SK-N-SH (cell line): ENCODE data around the gene INTS6. TPM values are rescaled to one million over a fixed set of nuclear protein-coding genes. Genes with fewer than 3 reads are reported as not detected.

ENCODE experiments used
- CTCF ChIA-PET: fragments of 300-600, 350-600 bp; formaldehyde crosslinking; extraction: SDS; loops from one replicate; lab custom pipeline; 2021; lab: Yijun Ruan, JAX
- POLR2A ChIA-PET: fragments of 350-600 bp; sonication (Branson Sonifier 250); formaldehyde crosslinking; extraction: SDS; loops from one replicate; lab custom pipeline; 2020; ENCODE audit warnings: antibody characterized with exemption, inconsistent platforms; lab: Yijun Ruan, JAX
- DNase-seq: peaks from one replicate; pipeline ENCODE4 v3.0.0; 2012
- H2AFZ ChIP-seq: fragments of 200-600 bp; sonication (generic); 2 replicates; pipeline ENCODE4 v1.8.1; 2016; ENCODE audit warnings: antibody characterized with exemption, mild to moderate bottlenecking, low read depth
- H3F3A ChIP-seq: fragments of 200-600 bp; sonication (generic); replicated peaks from 2 replicates; pipeline ENCODE3; 2016; ENCODE audit warnings: antibody characterized with exemption, mild to moderate bottlenecking; ENCODE audit not compliant: insufficient read depth
- H3K27ac ChIP-seq, 2 experiments: fragments of 200-500 bp in 1 of 2; fragments of 200-600 bp in 1 of 2; sonication (Bioruptor generic) in 1 of 2; sonication (generic), shearing (Covaris generic) in 1 of 2; 2 replicates each; pipeline versions ENCODE4 v1.5.1 to v1.6.1; 2014 to 2016; ENCODE audit warnings: low read depth in 2 of 2, inconsistent platforms in 1 of 2, low read length in 1 of 2, mild to moderate bottlenecking in 1 of 2, mixed read lengths in 1 of 2
- H3K27me3 ChIP-seq: fragments of 200-600 bp; sonication (generic), shearing (Covaris generic); 2 replicates; pipeline ENCODE4 v1.6.1; 2016; ENCODE audit warnings: mixed run types; ENCODE audit not compliant: insufficient read depth
- H3K36me3 ChIP-seq, 2 experiments: fragments of 200-500 bp in 1 of 2; fragments of 200-600 bp in 1 of 2; sonication (Bioruptor generic) in 1 of 2; sonication (generic) in 1 of 2; replicated peaks in 1 of 2; 2 replicates each; pipeline versions ENCODE3 to v1.5.1; 2014 to 2016; ENCODE audit warnings: low read length in 1 of 2, mild to moderate bottlenecking in 1 of 2; ENCODE audit not compliant: insufficient read depth in 2 of 2, control insufficient read depth in 1 of 2
- H3K4me1 ChIP-seq, 2 experiments: fragments of 200-500 bp in 1 of 2; fragments of 200-600 bp in 1 of 2; sonication (Bioruptor generic) in 1 of 2; sonication (generic), shearing (Covaris generic) in 1 of 2; 2 replicates each; pipeline versions ENCODE4 v1.5.1 to v1.6.1; 2014 to 2016; ENCODE audit warnings: low read depth in 1 of 2, low read length in 1 of 2, mixed run types in 1 of 2; ENCODE audit not compliant: insufficient read depth in 2 of 2, control insufficient read depth in 1 of 2
- H3K4me2 ChIP-seq: fragments of 200-600 bp; sonication (generic), shearing (Covaris generic); 2 replicates; pipeline ENCODE4 v1.6.1; 2017; ENCODE audit warnings: mixed run types
- H3K4me3 ChIP-seq, 2 experiments: fragments of 200-500 bp in 1 of 2; fragments of 200-600 bp in 1 of 2; sonication (Bioruptor generic) in 1 of 2; sonication (generic), shearing (Covaris generic) in 1 of 2; 2 replicates each; pipeline versions ENCODE4 v1.5.1 to v1.8.1; 2014 to 2016; ENCODE audit warnings: low read depth in 2 of 2, inconsistent platforms in 1 of 2, low read length in 1 of 2, mild to moderate bottlenecking in 1 of 2, mixed read lengths in 1 of 2, moderate library complexity in 1 of 2
- H3K79me2 ChIP-seq: fragments of 200-600 bp; sonication (generic); 2 replicates; pipeline ENCODE4 v1.8.1; 2017; ENCODE audit warnings: mild to moderate bottlenecking; ENCODE audit not compliant: insufficient read depth
- H3K9ac ChIP-seq: fragments of 200-600 bp; sonication (generic); 2 replicates; pipeline ENCODE4 v1.6.1; 2017; ENCODE audit warnings: mixed run types
- H3K9me2 ChIP-seq: fragments of 200-600 bp; sonication (generic); 2 replicates; pipeline ENCODE4 v1.6.1; 2017; ENCODE audit warnings: mixed run types
- H3K9me3 ChIP-seq: fragments of 200-600 bp; sonication (generic); 2 replicates; pipeline ENCODE4 v1.6.1; 2017; ENCODE audit warnings: mixed run types, mild to moderate bottlenecking, moderate library complexity
- H4K20me1 ChIP-seq: fragments of 200-600 bp; sonication (generic); 2 replicates; pipeline ENCODE4 v1.6.1; 2017; ENCODE audit warnings: mild to moderate bottlenecking, mixed run types; ENCODE audit not compliant: insufficient read depth
- CHD2 ChIP-seq: fragments of 150-350 bp; IDR thresholded peaks from 2 replicates; pipeline ENCODE4 v1.6.1; 2018; ENCODE audit warnings: low read length; ENCODE audit not compliant: partially characterized antibody
- EP300 ChIP-seq, 2 experiments: IDR thresholded peaks; 2 replicates each; pipeline versions ENCODE4 v1.4.0 to v1.6.1; 2012; ENCODE audit warnings: borderline replicate concordance in 1 of 2, low read depth in 1 of 2, low read length in 1 of 2
- EZH2phosphoT487 ChIP-seq: fragments of 200-600 bp; sonication (generic); IDR thresholded peaks from 2 replicates; pipeline ENCODE4 v1.6.1; 2017; ENCODE audit warnings: low read depth, mixed run types, mild to moderate bottlenecking, antibody characterized with exemption, moderate library complexity, borderline replicate concordance
- FOXM1 ChIP-seq: IDR thresholded peaks from 2 replicates; pipeline ENCODE4 v1.4.0; 2012; ENCODE audit warnings: low read depth, mild to moderate bottlenecking
- GATA2 ChIP-seq: sonication (generic); formaldehyde crosslinking; IDR thresholded peaks from 2 replicates; pipeline ENCODE4 v1.5.0; 2020; ENCODE audit warnings: mild to moderate bottlenecking, missing genetic modification reagents
- JUND ChIP-seq: IDR thresholded peaks from 2 replicates; pipeline ENCODE4 v1.4.0; 2012
- MEF2A ChIP-seq: IDR thresholded peaks from 2 replicates; pipeline ENCODE4 v1.4.0; 2012; ENCODE audit warnings: low read depth, borderline replicate concordance
- MXI1 ChIP-seq: IDR thresholded peaks from 2 replicates; pipeline ENCODE4 v1.6.1; 2012; ENCODE audit warnings: mild to moderate bottlenecking, low read depth, low read length, improper control_type of control experiment
- NRF1 ChIP-seq: IDR thresholded peaks from 2 replicates; pipeline ENCODE4 v1.6.1; 2012; ENCODE audit warnings: low read depth, mild to moderate bottlenecking, low read length
- RAD21 ChIP-seq: IDR thresholded peaks from 2 replicates; pipeline ENCODE4 v1.6.1; 2012; ENCODE audit warnings: mild to moderate bottlenecking, low read length
- RCOR1 ChIP-seq: fragments of 150-350 bp; IDR thresholded peaks from 2 replicates; pipeline ENCODE4 v1.6.1; 2017; ENCODE audit warnings: antibody characterized with exemption, low read length
- RXRA ChIP-seq: IDR thresholded peaks from 2 replicates; pipeline ENCODE4 v1.4.0; 2012; ENCODE audit warnings: low read depth, mild to moderate bottlenecking, borderline replicate concordance
- TEAD4 ChIP-seq: IDR thresholded peaks from 2 replicates; pipeline ENCODE4 v1.4.0; 2012; ENCODE audit warnings: mild to moderate bottlenecking, borderline replicate concordance; ENCODE audit not compliant: insufficient read depth
- YY1 ChIP-seq: IDR thresholded peaks from 2 replicates; pipeline ENCODE4 v1.4.0; 2012; ENCODE audit warnings: low read depth, mild to moderate bottlenecking
- WGBS: methylation state at CpG from one replicate; pipeline ENCODE4 v1.1.6; 2017; ENCODE audit warnings: low lambda C conversion rate; 5-methylcytosine and 5-hydroxymethylcytosine counted together
- polyA plus RNA-seq, 3 experiments: library from polyadenylated mRNA; depleted of rRNA; stranded (reverse); fragments of >200 nt; gene quantifications; 2 replicates each; pipeline ENCODE4 v1.2.3, GENCODE V29; 2012
- TF ChIP-seq, protein P1 (sequence below): IDR thresholded peaks from 2 replicates; pipeline ENCODE4; 2012
- TF ChIP-seq, protein P2 (sequence below): IDR thresholded peaks from 2 replicates; pipeline ENCODE4 v1.4.0; 2012; ENCODE audit warnings: low read depth, borderline replicate concordance
- TF ChIP-seq, protein P3 (sequence below): fragments of 150-350 bp; IDR thresholded peaks from 2 replicates; pipeline ENCODE4 v1.6.1; 2016; ENCODE audit warnings: mild to moderate bottlenecking, low read depth, low read length

INTS6 gene
- polyA plus RNA-seq, 1 of the 3 experiments (the other 2 are of a cell fraction), result 7.7 TPM

GRCh38 chr13:51457086-51457815, 4.4 kb upstream of the INTS6 start:
- H4K20me1 ChIP-seq, result no peaks in the 10 kb centered on the region
- H3K36me3 ChIP-seq, result peaks cover 4 to 14% of the 10 kb centered on the region in 2 experiments
- H3K9ac ChIP-seq, result no peak overlapping the region
- H2AFZ ChIP-seq, result no peak overlapping the region
- ChIA-PET CTCF (no interaction called here), POLR2A (no interaction called here)
- no peak for DNase-seq
- H3K4me2 ChIP-seq, result no peak overlapping the region
- H3K9me2 ChIP-seq, result no peaks in the 10 kb centered on the region
- H3K27ac ChIP-seq, result no peak overlapping the region
- H3F3A ChIP-seq, result no peaks in the 10 kb centered on the region
- no peak overlapping the region for H3K4me3 ChIP-seq
- peaks cover 0 to 3% of the 10 kb centered on the region in 2 experiments; a peak in 2 of 4 replicates for H3K4me1 ChIP-seq
- no peak for TF ChIP-seq EP300 (IDR thresholded peaks at IDR 0.05; ENCODE audit: borderline replicate concordance in 1 of 2, low read depth in 1 of 2, low read length in 1 of 2)
- TF ChIP-seq TEAD4, result no peak
- TF ChIP-seq FOXM1, result no peak
- TF ChIP-seq CHD2, result no peak
- TF ChIP-seq RXRA, result no peak
- no peak for TF ChIP-seq GATA2 (CRISPR knock-in tag)
- no peak for TF ChIP-seq MXI1
- TF ChIP-seq, protein P1, sequence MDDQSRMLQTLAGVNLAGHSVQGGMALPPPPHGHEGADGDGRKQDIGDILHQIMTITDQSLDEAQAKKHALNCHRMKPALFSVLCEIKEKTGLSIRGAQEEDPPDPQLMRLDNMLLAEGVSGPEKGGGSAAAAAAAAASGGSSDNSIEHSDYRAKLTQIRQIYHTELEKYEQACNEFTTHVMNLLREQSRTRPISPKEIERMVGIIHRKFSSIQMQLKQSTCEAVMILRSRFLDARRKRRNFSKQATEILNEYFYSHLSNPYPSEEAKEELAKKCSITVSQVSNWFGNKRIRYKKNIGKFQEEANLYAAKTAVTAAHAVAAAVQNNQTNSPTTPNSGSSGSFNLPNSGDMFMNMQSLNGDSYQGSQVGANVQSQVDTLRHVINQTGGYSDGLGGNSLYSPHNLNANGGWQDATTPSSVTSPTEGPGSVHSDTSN, result no peak
- TF ChIP-seq JUND, result no peak
- TF ChIP-seq RCOR1, result no peak
- no peak for TF ChIP-seq RAD21
- no peaks in the 10 kb centered on the region for H3K27me3 ChIP-seq
- no peaks in the 10 kb centered on the region for H3K9me3 ChIP-seq
- WGBS, result 97% methylated on average over 12 of the region's 15 CpGs
- H3K79me2 ChIP-seq, result peaks cover 12% of the 10 kb centered on the region

- Histone ChIP-seq H3K4me1 (peaks cover 0 to 3% of the 10 kb centered on the region in 2 experiments; a peak in 2 of 4 replicates), H3K79me2 (peaks cover 13% of the 10 kb centered on the region), H3K27ac (no peak overlapping the region), H3K27me3 (no peaks in the 10 kb centered on the region), H3K9ac (no peak overlapping the region), H3K36me3 (peaks cover 4 to 14% of the 10 kb centered on the region in 2 experiments)
- ChIA-PET POLR2A (no interaction called here), CTCF (no interaction called here)
- TF ChIP-seq RXRA, result no peak
- no peak for TF ChIP-seq TEAD4
- TF ChIP-seq RCOR1, result no peak
- TF ChIP-seq, protein P2, sequence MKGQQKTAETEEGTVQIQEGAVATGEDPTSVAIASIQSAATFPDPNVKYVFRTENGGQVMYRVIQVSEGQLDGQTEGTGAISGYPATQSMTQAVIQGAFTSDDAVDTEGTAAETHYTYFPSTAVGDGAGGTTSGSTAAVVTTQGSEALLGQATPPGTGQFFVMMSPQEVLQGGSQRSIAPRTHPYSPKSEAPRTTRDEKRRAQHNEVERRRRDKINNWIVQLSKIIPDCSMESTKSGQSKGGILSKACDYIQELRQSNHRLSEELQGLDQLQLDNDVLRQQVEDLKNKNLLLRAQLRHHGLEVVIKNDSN, result no peak
- no peak for TF ChIP-seq NRF1
- no peak for TF ChIP-seq EZH2phosphoT487
- TF ChIP-seq MXI1, result no peak
- TF ChIP-seq YY1, result no peak
- TF ChIP-seq, protein P3, sequence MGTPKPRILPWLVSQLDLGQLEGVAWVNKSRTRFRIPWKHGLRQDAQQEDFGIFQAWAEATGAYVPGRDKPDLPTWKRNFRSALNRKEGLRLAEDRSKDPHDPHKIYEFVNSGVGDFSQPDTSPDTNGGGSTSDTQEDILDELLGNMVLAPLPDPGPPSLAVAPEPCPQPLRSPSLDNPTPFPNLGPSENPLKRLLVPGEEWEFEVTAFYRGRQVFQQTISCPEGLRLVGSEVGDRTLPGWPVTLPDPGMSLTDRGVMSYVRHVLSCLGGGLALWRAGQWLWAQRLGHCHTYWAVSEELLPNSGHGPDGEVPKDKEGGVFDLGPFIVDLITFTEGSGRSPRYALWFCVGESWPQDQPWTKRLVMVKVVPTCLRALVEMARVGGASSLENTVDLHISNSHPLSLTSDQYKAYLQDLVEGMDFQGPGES, result no peak
- no peak for TF ChIP-seq MEF2A
- no peak for TF ChIP-seq EP300 (IDR thresholded peaks at IDR 0.05; ENCODE audit: borderline replicate concordance in 1 of 2, low read depth in 1 of 2, low read length in 1 of 2)
- TF ChIP-seq, all 33 proteins: peak for 0
- Histone ChIP-seq H3K9me2 (no peaks in the 10 kb centered on the region), H2AFZ (no peak overlapping the region), H3K4me3 (no peak overlapping the region), H3K4me2 (no peak overlapping the region), H3K9me3 (no peaks in the 10 kb centered on the region), H4K20me1 (no peaks in the 10 kb centered on the region), H3F3A (no peaks in the 10 kb centered on the region)
- no peak for DNase-seq
- WGBS, result 95% methylated on average over 8 of the region's 13 CpGs
Measured at GRCh38 chr13:51456510-51456909, 3.7 kb upstream of the INTS6 start.
